HG03575 (cell line): ENCODE results near the gene ADSS2.
A peak's percentile ranks its signal among the peaks of the same experiment; 100 is the strongest.

Experiments
- ATAC-seq: cut with Tn5 transposase; IDR thresholded peaks from one replicate; pipeline ENCODE4 v1.9.1; 2021; ENCODE audit not compliant: unreplicated experiment, insufficient number of reproducible peaks, low FRiP score; ENCODE audit errors: extremely low read depth

The ADSS2 gene

GRCh38 chr1:244412176-244412575 lies 39.5 kb downstream of the ADSS2 start:
- ATAC-seq: no peak

GRCh38 chr1:244409701-244410100 lies 42.0 kb downstream of the ADSS2 start:
- ATAC-seq: peak; percentile 77

GRCh38 chr1:244406337-244406736 lies 45.4 kb downstream of the ADSS2 start:
- ATAC-seq: peak; percentile 91

- ATAC-seq: no peak
Measured at GRCh38 chr1:244405856-244406255, 45.9 kb downstream of the ADSS2 start.

- no peak for ATAC-seq
Measured at GRCh38 chr1:244403431-244403830, 48.3 kb downstream of the ADSS2 start.

GRCh38 chr1:244400974-244401373 lies 50.7 kb downstream of the ADSS2 start:
- no peak for ATAC-seq

- ATAC-seq: no peak
Measured at GRCh38 chr1:244397131-244397530, 54.6 kb downstream of the ADSS2 start.

GRCh38 chr1:244395965-244396364 lies 55.7 kb downstream of the ADSS2 start:
- no peak for ATAC-seq

- no peak for ATAC-seq
Measured at GRCh38 chr1:244394826-244395765, 56.6 kb downstream of the ADSS2 start.

GRCh38 chr1:244394346-244394745 lies 57.4 kb downstream of the ADSS2 start:
- no peak for ATAC-seq

GRCh38 chr1:244393604-244394176 lies 58.0 kb downstream of the ADSS2 start:
- no peak for ATAC-seq

- ATAC-seq: no peak
Measured at GRCh38 chr1:244391761-244392160, 59.9 kb downstream of the ADSS2 start.

GRCh38 chr1:244388961-244389360 lies 62.7 kb downstream of the ADSS2 start:
- ATAC-seq: no peak

GRCh38 chr1:244387415-244387814 lies 64.3 kb downstream of the ADSS2 start:
- no peak for ATAC-seq

- no peak for ATAC-seq
Measured at GRCh38 chr1:244386595-244386994, 65.1 kb downstream of the ADSS2 start.

GRCh38 chr1:244384066-244384465 lies 67.6 kb downstream of the ADSS2 start:
- ATAC-seq: no peak

GRCh38 chr1:244383278-244383884 lies 68.3 kb downstream of the ADSS2 start:
- no peak for ATAC-seq

GRCh38 chr1:244381878-244382565 lies 69.7 kb downstream of the ADSS2 start:
- no peak for ATAC-seq

GRCh38 chr1:244376126-244376525 lies 75.6 kb downstream of the ADSS2 start:
- no peak for ATAC-seq
